Hematopoietic multipotent progenitor cell treated with erythropoietin and hydrocortisone succinate and interleukin-3 and kit ligand, for 8 days (in vitro differentiated cells): ENCODE results near the gene CTNNB1.

Experiments used
- DNase-seq: peaks from one replicate; pipeline ENCODE4 v3.0.0-alpha.2; 2015

CTNNB1 gene

GRCh38 chr3:41198950-41199865 lies at the start of gene CTNNB1:
TSS of gene CTNNB1 (plus strand) at chr3:41199505. CDS start at chr3:41224069, 24,564 bp downstream.
- DNase-seq = peak; percentile 89

GRCh38 chr3:41155834-41156233 lies 43.5 kb upstream of the CTNNB1 start:
- no peak for DNase-seq

GRCh38 chr3:41158947-41159346 lies 40.4 kb upstream of the CTNNB1 start:
- no peak for DNase-seq

GRCh38 chr3:41159588-41160189 lies 39.6 kb upstream of the CTNNB1 start:
- DNase-seq = no peak

- DNase-seq = no peak
Measured at GRCh38 chr3:41162541-41162940, 36.8 kb upstream of the CTNNB1 start.

GRCh38 chr3:41163006-41163405 lies 36.3 kb upstream of the CTNNB1 start:
- no peak for DNase-seq

- peak; percentile 49 for DNase-seq
Measured at GRCh38 chr3:41163421-41163820, 35.9 kb upstream of the CTNNB1 start.

- DNase-seq = no peak
Measured at GRCh38 chr3:41164777-41165176, 34.5 kb upstream of the CTNNB1 start.

GRCh38 chr3:41167722-41168497 lies 31.4 kb upstream of the CTNNB1 start:
- peak; percentile 51 for DNase-seq

GRCh38 chr3:41169023-41169422 lies 30.3 kb upstream of the CTNNB1 start:
- no peak for DNase-seq

GRCh38 chr3:41173926-41174885 lies 25.1 kb upstream of the CTNNB1 start:
- DNase-seq = no peak

GRCh38 chr3:41175365-41175764 lies 23.9 kb upstream of the CTNNB1 start:
- DNase-seq = no peak

GRCh38 chr3:41176596-41176995 lies 22.7 kb upstream of the CTNNB1 start:
- DNase-seq = no peak

- DNase-seq = no peak
Measured at GRCh38 chr3:41178576-41178975, 20.7 kb upstream of the CTNNB1 start.

GRCh38 chr3:41180396-41180795 lies 18.9 kb upstream of the CTNNB1 start:
- no peak for DNase-seq

- DNase-seq = no peak
Measured at GRCh38 chr3:41182504-41183059, 16.7 kb upstream of the CTNNB1 start.

GRCh38 chr3:41184394-41184793 lies 14.9 kb upstream of the CTNNB1 start:
- no peak for DNase-seq

- DNase-seq = no peak
Measured at GRCh38 chr3:41186297-41186696, 13.0 kb upstream of the CTNNB1 start.

GRCh38 chr3:41188306-41188705 lies 11.0 kb upstream of the CTNNB1 start:
- DNase-seq = peak; percentile 47

GRCh38 chr3:41190509-41191284 lies 8.6 kb upstream of the CTNNB1 start:
- DNase-seq = no peak

- DNase-seq = no peak
Measured at GRCh38 chr3:41192885-41193284, 6.4 kb upstream of the CTNNB1 start.
